GM21717 (cell line): Measurements from ENCODE around the gene NT5C3A.

Experiments used
- ATAC-seq: cut with Tn5 transposase; IDR thresholded peaks from one replicate; pipeline ENCODE4 v1.9.1; 2021; ENCODE audit warnings: mild to moderate bottlenecking, moderate library complexity; ENCODE audit not compliant: unreplicated experiment

Gene NT5C3A

GRCh38 chr7:33076737-33077136, 14.2 kb upstream of the NT5C3A start:
- ATAC-seq = no peak

GRCh38 chr7:33075818-33076518, 13.4 kb upstream of the NT5C3A start:
- ATAC-seq = no peak

GRCh38 chr7:33073243-33073642, 10.7 kb upstream of the NT5C3A start:
- no peak for ATAC-seq

GRCh38 chr7:33072471-33072870, 9.9 kb upstream of the NT5C3A start:
- ATAC-seq = no peak

- ATAC-seq = no peak
Measured at GRCh38 chr7:33070831-33071230, 8.3 kb upstream of the NT5C3A start.

- ATAC-seq = no peak
Measured at GRCh38 chr7:33070277-33070676, 7.7 kb upstream of the NT5C3A start.

- ATAC-seq = no peak
Measured at GRCh38 chr7:33067921-33068320, 5.3 kb upstream of the NT5C3A start.

- ATAC-seq = no peak
Measured at GRCh38 chr7:33066771-33067170, 4.2 kb upstream of the NT5C3A start.

- no peak for ATAC-seq
Measured at GRCh38 chr7:33065981-33066380, 3.4 kb upstream of the NT5C3A start.

GRCh38 chr7:33062782-33063443, 337 bp upstream of the NT5C3A start:
- peak; percentile 97 for ATAC-seq

- ATAC-seq = no peak
Measured at GRCh38 chr7:33061282-33061937, 1.2 kb downstream of the NT5C3A start.

GRCh38 chr7:33059635-33060034, 2.9 kb downstream of the NT5C3A start:
- ATAC-seq = no peak

GRCh38 chr7:33055158-33055557, 7.4 kb downstream of the NT5C3A start:
- ATAC-seq = no peak

GRCh38 chr7:33054261-33054964, 8.2 kb downstream of the NT5C3A start:
- no peak for ATAC-seq

- ATAC-seq = no peak
Measured at GRCh38 chr7:33053721-33054120, 8.9 kb downstream of the NT5C3A start.

- ATAC-seq = no peak
Measured at GRCh38 chr7:33050535-33051318, 11.8 kb downstream of the NT5C3A start.

- no peak for ATAC-seq
Measured at GRCh38 chr7:33048704-33049103, 13.9 kb downstream of the NT5C3A start.

GRCh38 chr7:33048257-33048656, 14.3 kb downstream of the NT5C3A start:
- ATAC-seq = no peak

- peak; percentile 43 for ATAC-seq
Measured at GRCh38 chr7:33044986-33045385, 17.6 kb downstream of the NT5C3A start.

- ATAC-seq = no peak
Measured at GRCh38 chr7:33044401-33044718, 18.2 kb downstream of the NT5C3A start.
